NT2/D1 (cell line): ENCODE results near the gene RABGAP1.

ENCODE experiments used
- SUZ12 ChIP-seq: IDR thresholded peaks from 2 replicates; pipeline ENCODE4 v1.6.1; 2011; ENCODE audit not compliant: insufficient read length, insufficient read depth; ENCODE audit errors: extremely low read depth
- YY1 ChIP-seq: IDR thresholded peaks from 2 replicates; pipeline ENCODE4 v1.6.1; 2011; ENCODE audit not compliant: insufficient read length, insufficient read depth
- ZNF274 ChIP-seq: IDR thresholded peaks from 2 replicates; pipeline ENCODE4 v1.6.1; 2011; ENCODE audit warnings: mild to moderate bottlenecking, low read depth, low read length

DNA sequence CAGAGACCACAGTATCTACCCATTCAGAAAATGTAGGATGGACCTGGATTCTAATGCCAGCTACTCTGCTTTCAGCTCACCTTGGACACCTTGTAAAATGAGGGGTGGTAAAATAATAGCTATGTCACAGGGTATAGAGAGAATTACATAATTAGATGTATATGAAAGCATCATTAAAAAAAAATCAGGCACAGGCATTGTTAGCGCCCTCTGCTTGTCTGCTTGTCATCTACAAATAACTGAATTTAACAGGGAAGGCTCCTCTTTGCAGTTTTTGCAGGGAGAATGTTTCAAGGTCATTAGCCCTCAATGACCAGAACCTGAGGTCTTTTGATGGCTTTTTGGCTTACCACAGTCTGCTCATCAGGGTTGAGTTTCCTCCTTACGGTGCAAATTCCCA lies 150.6 kb downstream of the RABGAP1 start:
- no peak for TF ChIP-seq SUZ12
- TF ChIP-seq YY1, result no peak
- TF ChIP-seq ZNF274, result no peak
